Thyroid gland (tissue), 4 donors: ENCODE results near the gene PPFIA4.

ENCODE experiments used
- CTCF ChIP-seq, 6 experiments: fragments of 200-600 bp in 3 of 6; fragments of 450-650 bp in 3 of 6; sonication (generic) in 3 of 6; IDR thresholded peaks; one replicate each; pipeline ENCODE4 v1.5.1; 2016 to 2019; ENCODE audit warnings: antibody characterized with exemption in 6 of 6, mild to moderate bottlenecking in 2 of 6, inconsistent platforms in 1 of 6, moderate library complexity in 1 of 6
- POLR2A ChIP-seq, 2 donors: fragments of 450-650 bp; IDR thresholded peaks; one replicate each; pipeline ENCODE4 v1.6.1; 2017; ENCODE audit warnings: antibody characterized with exemption in 2 of 2, mild to moderate bottlenecking in 2 of 2, moderate library complexity in 1 of 2

DNA sequence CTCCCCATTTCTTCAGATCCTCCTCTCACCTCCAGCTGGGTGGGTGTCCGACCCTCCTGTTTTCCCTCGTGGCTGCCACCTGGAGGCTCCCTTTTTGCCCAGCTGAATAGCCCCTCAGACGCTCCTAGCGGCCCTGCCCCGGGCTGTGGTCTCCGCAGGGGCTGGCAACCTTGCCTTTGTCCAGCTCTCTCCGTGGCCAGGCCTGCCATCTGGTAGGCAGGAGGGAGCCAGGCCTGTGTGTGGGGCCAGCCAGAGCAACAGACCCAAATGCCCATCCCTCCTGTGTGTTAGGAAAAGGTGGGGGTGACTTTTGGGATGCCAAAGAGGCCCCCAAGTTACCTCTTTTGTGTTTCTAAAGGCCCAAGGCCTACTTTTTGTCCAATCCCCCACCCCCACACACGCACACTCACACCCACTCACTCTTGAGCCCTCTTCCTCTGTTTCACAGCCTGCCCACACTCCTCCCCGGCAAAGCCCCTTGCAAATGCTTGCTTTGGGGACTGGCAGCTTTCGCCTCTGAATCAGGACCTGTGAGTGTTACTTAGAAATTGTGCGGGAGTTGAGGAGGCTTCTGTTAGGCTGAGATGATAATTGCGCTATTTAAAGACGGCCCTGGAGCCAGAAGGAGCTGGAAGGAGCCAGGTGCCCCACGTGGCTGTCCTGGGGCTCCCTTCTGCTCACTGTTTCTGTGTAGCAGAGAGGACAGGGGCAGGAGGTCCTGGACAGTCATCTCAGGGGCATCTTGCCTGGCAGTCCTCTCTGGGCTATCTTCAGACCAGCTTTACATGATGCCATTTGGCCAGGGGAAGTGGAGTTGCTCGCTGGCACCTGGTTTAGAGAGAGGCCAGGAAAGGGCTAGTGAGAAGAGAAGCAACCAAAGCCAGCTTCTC, 9.1 kb downstream of the PPFIA4 start:
- TF ChIP-seq POLR2A (IDR thresholded peaks at IDR 0.05) (no peak), CTCF (IDR thresholded peaks at IDR 0.05) (no peak)
